Measurements from ENCODE around the gene CFC1. TPM values are rescaled to one million over a fixed set of nuclear protein-coding genes. Genes with fewer than 3 reads are reported as not detected.
"Not testable (repeated sequence)": the region's sequence is repeated elsewhere in the genome, so short reads cannot be mapped to it uniquely, and the experiment has no call there.

The CFC1 gene
- total RNA-seq, 1 experiment from 2014 or later, result not detected

GRCh38 chr2:130571929-130572328 lies 27.4 kb downstream of the CFC1 start:
- H3K27me3 ChIP-seq (replicated peaks; ENCODE audit: control insufficient read depth, insufficient read depth, low read length); H3K36me3 Mint-ChIP-seq (ENCODE audit: insufficient read depth, unreplicated experiment); H3K27me3 Mint-ChIP-seq (ENCODE audit: insufficient read depth, unreplicated experiment); H3K4me3 ChIP-seq (ENCODE audit: low read depth, low read length); H3K36me3 ChIP-seq (ENCODE audit: control insufficient read depth, insufficient read depth, low read length); H3K27ac Mint-ChIP-seq (ENCODE audit: unreplicated experiment); H3K9me3 ChIP-seq; CTCF ChIA-PET; H3K9me3 Mint-ChIP-seq (ENCODE audit: unreplicated experiment); BruUV-seq (replicated peaks); DNase-seq; H3K4me1 ChIP-seq; H3K4me3 Mint-ChIP-seq (ENCODE audit: unreplicated experiment); H3K4me1 Mint-ChIP-seq (ENCODE audit: low read depth, unreplicated experiment); intact Hi-C loops (cut with micrococcal nuclease; ENCODE audit: unreplicated experiment); POLR2A ChIA-PET: not testable (repeated sequence)

GRCh38 chr2:130566165-130566564 lies 33.2 kb downstream of the CFC1 start:
- H3K27me3 ChIP-seq (replicated peaks; ENCODE audit: control insufficient read depth, insufficient read depth, low read length); H3K9me3 Mint-ChIP-seq (ENCODE audit: unreplicated experiment); H3K9me3 ChIP-seq; H3K36me3 Mint-ChIP-seq (ENCODE audit: insufficient read depth, unreplicated experiment); H3K27me3 Mint-ChIP-seq (ENCODE audit: insufficient read depth, unreplicated experiment); DNase-seq; H3K27ac Mint-ChIP-seq (ENCODE audit: unreplicated experiment); CTCF ChIA-PET; intact Hi-C loops (cut with micrococcal nuclease; ENCODE audit: unreplicated experiment); H3K36me3 ChIP-seq (ENCODE audit: control insufficient read depth, insufficient read depth, low read length); BruUV-seq (replicated peaks); H3K4me3 ChIP-seq (ENCODE audit: low read depth, low read length); H3K4me1 ChIP-seq; H3K4me1 Mint-ChIP-seq (ENCODE audit: low read depth, unreplicated experiment); H3K4me3 Mint-ChIP-seq (ENCODE audit: unreplicated experiment); POLR2A ChIA-PET: not testable (repeated sequence)

GRCh38 chr2:130556441-130556840 lies 42.9 kb downstream of the CFC1 start:
- H3K27me3 ChIP-seq (replicated peaks; ENCODE audit: control insufficient read depth, insufficient read depth, low read length); POLR2A ChIA-PET; H3K36me3 Mint-ChIP-seq (ENCODE audit: insufficient read depth, unreplicated experiment); H3K4me3 Mint-ChIP-seq (ENCODE audit: unreplicated experiment); H3K4me1 Mint-ChIP-seq (ENCODE audit: low read depth, unreplicated experiment); H3K4me3 ChIP-seq (ENCODE audit: low read depth, low read length); H3K27ac Mint-ChIP-seq (ENCODE audit: unreplicated experiment); H3K27me3 Mint-ChIP-seq (ENCODE audit: insufficient read depth, unreplicated experiment); H3K4me1 ChIP-seq; BruUV-seq (replicated peaks); intact Hi-C loops (cut with micrococcal nuclease; ENCODE audit: unreplicated experiment); H3K36me3 ChIP-seq (ENCODE audit: control insufficient read depth, insufficient read depth, low read length); DNase-seq; H3K9me3 ChIP-seq; H3K9me3 Mint-ChIP-seq (ENCODE audit: unreplicated experiment); CTCF ChIA-PET: not testable (repeated sequence)

GRCh38 chr2:130554178-130554577 lies 45.2 kb downstream of the CFC1 start:
- POLR2A ChIA-PET; H3K36me3 Mint-ChIP-seq (ENCODE audit: insufficient read depth, unreplicated experiment): not testable (repeated sequence)

GRCh38 chr2:130549475-130549874 lies 49.9 kb downstream of the CFC1 start:
- intact Hi-C loops (cut with micrococcal nuclease; ENCODE audit: unreplicated experiment); H3K36me3 ChIP-seq (ENCODE audit: control insufficient read depth, insufficient read depth, low read length); H3K9me3 ChIP-seq; BruUV-seq (replicated peaks); H3K4me3 Mint-ChIP-seq (ENCODE audit: unreplicated experiment); H3K27me3 Mint-ChIP-seq (ENCODE audit: insufficient read depth, unreplicated experiment); H3K27ac Mint-ChIP-seq (ENCODE audit: unreplicated experiment); H3K4me1 Mint-ChIP-seq (ENCODE audit: low read depth, unreplicated experiment); CTCF ChIA-PET; H3K27me3 ChIP-seq (replicated peaks; ENCODE audit: control insufficient read depth, insufficient read depth, low read length); H3K9me3 Mint-ChIP-seq (ENCODE audit: unreplicated experiment); DNase-seq; POLR2A ChIA-PET; H3K4me3 ChIP-seq (ENCODE audit: low read depth, low read length); H3K36me3 Mint-ChIP-seq (ENCODE audit: insufficient read depth, unreplicated experiment); H3K4me1 ChIP-seq: not testable (repeated sequence)

More at GRCh38 chr2:130554178-130554577, 45.2 kb downstream of the CFC1 start:
- H3K27ac Mint-ChIP-seq (ENCODE audit: unreplicated experiment); H3K36me3 ChIP-seq (ENCODE audit: control insufficient read depth, insufficient read depth, low read length); H3K4me1 ChIP-seq; H3K4me1 Mint-ChIP-seq (ENCODE audit: low read depth, unreplicated experiment); DNase-seq; H3K27me3 ChIP-seq (replicated peaks; ENCODE audit: control insufficient read depth, insufficient read depth, low read length); H3K4me3 ChIP-seq (ENCODE audit: low read depth, low read length); CTCF ChIA-PET; H3K27me3 Mint-ChIP-seq (ENCODE audit: insufficient read depth, unreplicated experiment); intact Hi-C loops (cut with micrococcal nuclease; ENCODE audit: unreplicated experiment); BruUV-seq (replicated peaks); H3K9me3 Mint-ChIP-seq (ENCODE audit: unreplicated experiment); H3K9me3 ChIP-seq; H3K4me3 Mint-ChIP-seq (ENCODE audit: unreplicated experiment): not testable (repeated sequence)

- intact Hi-C loops (cut with micrococcal nuclease; ENCODE audit: unreplicated experiment); H3K4me1 Mint-ChIP-seq (ENCODE audit: low read depth, unreplicated experiment); H3K36me3 ChIP-seq (ENCODE audit: control insufficient read depth, insufficient read depth, low read length); H3K4me3 ChIP-seq (ENCODE audit: low read depth, low read length); BruUV-seq (replicated peaks); H3K4me1 ChIP-seq; DNase-seq; H3K9me3 ChIP-seq; H3K9me3 Mint-ChIP-seq (ENCODE audit: unreplicated experiment); H3K36me3 Mint-ChIP-seq (ENCODE audit: insufficient read depth, unreplicated experiment); H3K27me3 Mint-ChIP-seq (ENCODE audit: insufficient read depth, unreplicated experiment); CTCF ChIA-PET; H3K27me3 ChIP-seq (replicated peaks; ENCODE audit: control insufficient read depth, insufficient read depth, low read length); H3K4me3 Mint-ChIP-seq (ENCODE audit: unreplicated experiment); POLR2A ChIA-PET; H3K27ac Mint-ChIP-seq (ENCODE audit: unreplicated experiment): not testable (repeated sequence)
Measured at GRCh38 chr2:130548418-130548817, 51.0 kb downstream of the CFC1 start.

GRCh38 chr2:130544978-130545377 lies 54.4 kb downstream of the CFC1 start:
- H3K4me1 Mint-ChIP-seq (ENCODE audit: low read depth, unreplicated experiment), result not testable (repeated sequence)

More at GRCh38 chr2:130544978-130545377, 54.4 kb downstream of the CFC1 start:
- H3K36me3 Mint-ChIP-seq (ENCODE audit: insufficient read depth, unreplicated experiment); H3K9me3 Mint-ChIP-seq (ENCODE audit: unreplicated experiment); H3K27ac Mint-ChIP-seq (ENCODE audit: unreplicated experiment); BruUV-seq (replicated peaks); POLR2A ChIA-PET; H3K4me3 ChIP-seq (ENCODE audit: low read depth, low read length); intact Hi-C loops (cut with micrococcal nuclease; ENCODE audit: unreplicated experiment); H3K27me3 Mint-ChIP-seq (ENCODE audit: insufficient read depth, unreplicated experiment); H3K4me3 Mint-ChIP-seq (ENCODE audit: unreplicated experiment); H3K9me3 ChIP-seq; CTCF ChIA-PET; DNase-seq; H3K4me1 ChIP-seq; H3K27me3 ChIP-seq (replicated peaks; ENCODE audit: control insufficient read depth, insufficient read depth, low read length); H3K36me3 ChIP-seq (ENCODE audit: control insufficient read depth, insufficient read depth, low read length): not testable (repeated sequence)

Data from Caco-2 (cell line).